Spleen (tissue), 7 donors: ENCODE data around the gene MIA2.

Experiments
- CTCF ChIP-seq, 11 experiments: fragments of 200-600 bp in 7 of 11; fragments of 450-650 bp in 4 of 11; sonication (generic) in 4 of 11; IDR thresholded peaks in 8 of 11; conservative IDR thresholded peaks in 3 of 11; 1 replicate in 7 of 11; 2 replicates in 4 of 11; pipeline versions ENCODE4 v1.4.0 to v1.8.0; 2016 to 2021; ENCODE audit warnings: antibody characterized with exemption in 11 of 11, inconsistent platforms in 4 of 11, mild to moderate bottlenecking in 1 of 11
- POLR2A ChIP-seq, 3 donors: fragments of 450-650 bp; IDR thresholded peaks; one replicate each; pipeline ENCODE4 v1.5.1; 2017; ENCODE audit warnings: antibody characterized with exemption in 3 of 3, mild to moderate bottlenecking in 1 of 3
- POLR2AphosphoS5 ChIP-seq, 3 donors: sonication (generic); formaldehyde crosslinking; IDR thresholded peaks; one replicate each; pipeline ENCODE4 v1.5.1; 2017; ENCODE audit warnings: antibody characterized with exemption in 3 of 3
- donor health status: DM: no; HTN: no; CAD: no; lungs with moderate emphysema.
- donor health status: DM: no; HTN: no; CAD: no.
- donor health status: DM: no; HTN: no; CAD: no.

GRCh38 chr14:39366460-39367386 is 133.0 kb downstream of the MIA2 start:
- TF ChIP-seq CTCF (IDR thresholded peaks at IDR 0.05 in 8 of 11, conservative IDR thresholded peaks at IDR 0.05 in 3 of 11) (no peak), POLR2AphosphoS5 (IDR thresholded peaks at IDR 0.05) (no peak), POLR2A (IDR thresholded peaks at IDR 0.05) (no peak)
